ENCODE data around the gene WASF3. TPM values are rescaled to one million over a fixed set of nuclear protein-coding genes. Genes with fewer than 3 reads are reported as not detected.

Gene WASF3
- total RNA-seq, 1 experiment from 2014 or later = 3.4 TPM

DNA sequence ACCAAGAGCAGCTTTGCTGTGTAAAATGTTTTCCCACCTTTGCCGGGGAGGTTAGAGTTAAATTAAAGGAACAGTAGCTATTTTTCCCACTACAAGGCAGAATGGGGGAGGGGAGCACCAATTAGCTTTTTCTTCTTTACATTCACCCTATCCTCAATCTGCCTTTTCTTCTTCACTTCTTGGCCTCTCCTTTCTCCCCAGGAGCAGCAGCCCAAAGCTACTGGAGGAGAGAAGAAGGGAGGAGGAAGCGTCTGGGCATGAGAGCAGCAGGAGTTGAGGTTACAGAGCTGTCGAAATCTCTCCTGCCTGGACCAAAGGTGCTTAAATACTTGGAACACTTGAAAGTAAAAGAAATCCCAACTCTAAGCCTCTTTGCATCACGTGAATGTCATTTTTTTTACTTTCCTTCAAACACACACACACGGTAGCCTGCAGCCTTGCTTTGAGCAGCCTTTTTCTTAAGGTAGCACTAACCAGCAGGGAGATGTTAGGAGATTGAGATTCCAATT, 39.0 kb upstream of the WASF3 start:
- Histone ChIP-seq H3K79me2 (ENCODE audit: insufficient read depth, low read length) (no peaks in the 10 kb centered on the region), H4K20me1 (ENCODE audit: insufficient read depth) (no peaks in the 10 kb centered on the region), H3K9ac (ENCODE audit: low read length) (no peak overlapping the region), H3K27ac (ENCODE audit: low read depth, low read length) (no peak overlapping the region), H3K9me2 (ENCODE audit: insufficient read depth) (no peaks in the 10 kb centered on the region), H2AFZ (ENCODE audit: low read depth, low read length, poor library complexity, severe bottlenecking) (no peak overlapping the region), H3K36me3 (ENCODE audit: control insufficient read depth in 1 of 2, insufficient read depth in 2 of 2, low read length in 2 of 2) (no peaks in the 10 kb centered on the region), H3K4me3 (replicated peaks in 1 of 2; ENCODE audit: low read depth in 1 of 2, low read length in 2 of 2) (no peak overlapping the region), H3K4me1 (ENCODE audit: control insufficient read depth in 1 of 2, insufficient read depth in 2 of 2, low read length in 2 of 2) (no peaks in the 10 kb centered on the region), H3K4me2 (ENCODE audit: low read length) (no peak overlapping the region), H3K27me3 (ENCODE audit: insufficient read depth, low read length) (peaks cover 11% of the 10 kb centered on the region), H3K9me3 (ENCODE audit: control insufficient read depth in 1 of 2, insufficient read depth in 1 of 2, low read depth in 1 of 2, low read length in 2 of 2) (no peaks in the 10 kb centered on the region)
- CTCF ChIA-PET = no interaction called here
- RAD21 ChIA-PET (ENCODE audit: low non-redundant PET in 1 of 2, low total read pairs in 2 of 2, uncharacterized antibody in 2 of 2, unreplicated experiment in 2 of 2) = no interaction called here
- BruUV-seq (replicated peaks) = no TSS peak
- ATAC-seq (no peak), DNase-seq (ENCODE audit: low read depth, low spot score) (no peak)
- POLR2A ChIA-PET = no interaction called here
- intact Hi-C loops (cut with micrococcal nuclease) = no loop called here
- TF ChIP-seq POLR2A (IDR thresholded peaks at IDR 0.05; ENCODE audit: borderline replicate concordance, extremely low read depth, insufficient read depth, insufficient read length) (no peak), SRF (IDR thresholded peaks at IDR 0.05; ENCODE audit: low read depth) (no peak), ZFX (IDR thresholded peaks at IDR 0.05) (no peak), CEBPB (IDR thresholded peaks at IDR 0.05; ENCODE audit: low read depth) (no peak), RAD21 (IDR thresholded peaks at IDR 0.05; ENCODE audit: low read depth) (no peak), ELF1 (IDR thresholded peaks at IDR 0.05; ENCODE audit: borderline replicate concordance, low read depth) (no peak), FOSL1 (IDR thresholded peaks at IDR 0.05; ENCODE audit: low read depth) (no peak), POLR2AphosphoS5 (IDR thresholded peaks at IDR 0.05; ENCODE audit: low read depth, low read length) (no peak), SIN3A (IDR thresholded peaks at IDR 0.05; ENCODE audit: low read depth) (no peak), YY1 (IDR thresholded peaks at IDR 0.05; ENCODE audit: extremely low read depth, insufficient replicate concordance, low read depth, low read length) (no peak), ZNF274 (IDR thresholded peaks at IDR 0.05; ENCODE audit: low read depth, low read length) (no peak)
- TF ChIP-seq, protein P1, sequence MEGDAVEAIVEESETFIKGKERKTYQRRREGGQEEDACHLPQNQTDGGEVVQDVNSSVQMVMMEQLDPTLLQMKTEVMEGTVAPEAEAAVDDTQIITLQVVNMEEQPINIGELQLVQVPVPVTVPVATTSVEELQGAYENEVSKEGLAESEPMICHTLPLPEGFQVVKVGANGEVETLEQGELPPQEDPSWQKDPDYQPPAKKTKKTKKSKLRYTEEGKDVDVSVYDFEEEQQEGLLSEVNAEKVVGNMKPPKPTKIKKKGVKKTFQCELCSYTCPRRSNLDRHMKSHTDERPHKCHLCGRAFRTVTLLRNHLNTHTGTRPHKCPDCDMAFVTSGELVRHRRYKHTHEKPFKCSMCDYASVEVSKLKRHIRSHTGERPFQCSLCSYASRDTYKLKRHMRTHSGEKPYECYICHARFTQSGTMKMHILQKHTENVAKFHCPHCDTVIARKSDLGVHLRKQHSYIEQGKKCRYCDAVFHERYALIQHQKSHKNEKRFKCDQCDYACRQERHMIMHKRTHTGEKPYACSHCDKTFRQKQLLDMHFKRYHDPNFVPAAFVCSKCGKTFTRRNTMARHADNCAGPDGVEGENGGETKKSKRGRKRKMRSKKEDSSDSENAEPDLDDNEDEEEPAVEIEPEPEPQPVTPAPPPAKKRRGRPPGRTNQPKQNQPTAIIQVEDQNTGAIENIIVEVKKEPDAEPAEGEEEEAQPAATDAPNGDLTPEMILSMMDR (IDR thresholded peaks at IDR 0.05 in 2 of 3, conservative IDR thresholded peaks at IDR 0.05 in 1 of 3; ENCODE audit: borderline replicate concordance in 1 of 3, insufficient read depth in 1 of 3, low read depth in 2 of 3, low read length in 2 of 3) = no peak
- TF ChIP-seq, protein P2, sequence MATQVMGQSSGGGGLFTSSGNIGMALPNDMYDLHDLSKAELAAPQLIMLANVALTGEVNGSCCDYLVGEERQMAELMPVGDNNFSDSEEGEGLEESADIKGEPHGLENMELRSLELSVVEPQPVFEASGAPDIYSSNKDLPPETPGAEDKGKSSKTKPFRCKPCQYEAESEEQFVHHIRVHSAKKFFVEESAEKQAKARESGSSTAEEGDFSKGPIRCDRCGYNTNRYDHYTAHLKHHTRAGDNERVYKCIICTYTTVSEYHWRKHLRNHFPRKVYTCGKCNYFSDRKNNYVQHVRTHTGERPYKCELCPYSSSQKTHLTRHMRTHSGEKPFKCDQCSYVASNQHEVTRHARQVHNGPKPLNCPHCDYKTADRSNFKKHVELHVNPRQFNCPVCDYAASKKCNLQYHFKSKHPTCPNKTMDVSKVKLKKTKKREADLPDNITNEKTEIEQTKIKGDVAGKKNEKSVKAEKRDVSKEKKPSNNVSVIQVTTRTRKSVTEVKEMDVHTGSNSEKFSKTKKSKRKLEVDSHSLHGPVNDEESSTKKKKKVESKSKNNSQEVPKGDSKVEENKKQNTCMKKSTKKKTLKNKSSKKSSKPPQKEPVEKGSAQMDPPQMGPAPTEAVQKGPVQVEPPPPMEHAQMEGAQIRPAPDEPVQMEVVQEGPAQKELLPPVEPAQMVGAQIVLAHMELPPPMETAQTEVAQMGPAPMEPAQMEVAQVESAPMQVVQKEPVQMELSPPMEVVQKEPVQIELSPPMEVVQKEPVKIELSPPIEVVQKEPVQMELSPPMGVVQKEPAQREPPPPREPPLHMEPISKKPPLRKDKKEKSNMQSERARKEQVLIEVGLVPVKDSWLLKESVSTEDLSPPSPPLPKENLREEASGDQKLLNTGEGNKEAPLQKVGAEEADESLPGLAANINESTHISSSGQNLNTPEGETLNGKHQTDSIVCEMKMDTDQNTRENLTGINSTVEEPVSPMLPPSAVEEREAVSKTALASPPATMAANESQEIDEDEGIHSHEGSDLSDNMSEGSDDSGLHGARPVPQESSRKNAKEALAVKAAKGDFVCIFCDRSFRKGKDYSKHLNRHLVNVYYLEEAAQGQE (IDR thresholded peaks at IDR 0.05; ENCODE audit: low read depth) = no peak
- TF ChIP-seq, protein P3, sequence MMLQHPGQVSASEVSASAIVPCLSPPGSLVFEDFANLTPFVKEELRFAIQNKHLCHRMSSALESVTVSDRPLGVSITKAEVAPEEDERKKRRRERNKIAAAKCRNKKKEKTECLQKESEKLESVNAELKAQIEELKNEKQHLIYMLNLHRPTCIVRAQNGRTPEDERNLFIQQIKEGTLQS (IDR thresholded peaks at IDR 0.05) = no peak
- TF ChIP-seq, protein P4, sequence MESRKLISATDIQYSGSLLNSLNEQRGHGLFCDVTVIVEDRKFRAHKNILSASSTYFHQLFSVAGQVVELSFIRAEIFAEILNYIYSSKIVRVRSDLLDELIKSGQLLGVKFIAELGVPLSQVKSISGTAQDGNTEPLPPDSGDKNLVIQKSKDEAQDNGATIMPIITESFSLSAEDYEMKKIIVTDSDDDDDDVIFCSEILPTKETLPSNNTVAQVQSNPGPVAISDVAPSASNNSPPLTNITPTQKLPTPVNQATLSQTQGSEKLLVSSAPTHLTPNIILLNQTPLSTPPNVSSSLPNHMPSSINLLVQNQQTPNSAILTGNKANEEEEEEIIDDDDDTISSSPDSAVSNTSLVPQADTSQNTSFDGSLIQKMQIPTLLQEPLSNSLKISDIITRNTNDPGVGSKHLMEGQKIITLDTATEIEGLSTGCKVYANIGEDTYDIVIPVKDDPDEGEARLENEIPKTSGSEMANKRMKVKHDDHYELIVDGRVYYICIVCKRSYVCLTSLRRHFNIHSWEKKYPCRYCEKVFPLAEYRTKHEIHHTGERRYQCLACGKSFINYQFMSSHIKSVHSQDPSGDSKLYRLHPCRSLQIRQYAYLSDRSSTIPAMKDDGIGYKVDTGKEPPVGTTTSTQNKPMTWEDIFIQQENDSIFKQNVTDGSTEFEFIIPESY (IDR thresholded peaks at IDR 0.05; ENCODE audit: extremely low read depth, insufficient replicate concordance, low read length) = no peak
